HG02678 (cell line): ENCODE data around the gene DAB1.

Source experiments
- ATAC-seq: cut with Tn5 transposase; IDR thresholded peaks from one replicate; pipeline ENCODE4 v1.9.1; 2021; ENCODE audit warnings: mild to moderate bottlenecking, moderate library complexity; ENCODE audit not compliant: unreplicated experiment

DAB1 gene

DNA sequence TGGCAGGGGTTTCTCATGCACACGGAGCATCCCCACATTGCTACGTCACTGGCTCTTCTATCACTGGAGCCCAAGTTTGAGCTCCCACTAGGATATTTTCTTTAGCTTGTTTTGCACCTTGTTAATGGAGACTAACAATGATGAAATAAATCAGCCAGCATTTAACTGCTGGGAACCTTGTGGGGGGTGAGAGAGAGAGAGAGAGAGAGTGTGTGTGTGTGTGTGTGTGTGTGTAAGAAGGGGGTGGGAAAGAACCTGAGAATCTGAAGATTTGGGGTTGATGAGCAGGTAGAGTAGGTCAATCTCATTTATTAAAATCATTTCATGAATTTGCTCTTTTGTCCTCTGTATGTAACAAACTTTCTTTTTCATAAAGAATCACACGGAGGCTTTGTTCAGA, 458.7 kb downstream of the DAB1 start:
- no peak for ATAC-seq

DNA sequence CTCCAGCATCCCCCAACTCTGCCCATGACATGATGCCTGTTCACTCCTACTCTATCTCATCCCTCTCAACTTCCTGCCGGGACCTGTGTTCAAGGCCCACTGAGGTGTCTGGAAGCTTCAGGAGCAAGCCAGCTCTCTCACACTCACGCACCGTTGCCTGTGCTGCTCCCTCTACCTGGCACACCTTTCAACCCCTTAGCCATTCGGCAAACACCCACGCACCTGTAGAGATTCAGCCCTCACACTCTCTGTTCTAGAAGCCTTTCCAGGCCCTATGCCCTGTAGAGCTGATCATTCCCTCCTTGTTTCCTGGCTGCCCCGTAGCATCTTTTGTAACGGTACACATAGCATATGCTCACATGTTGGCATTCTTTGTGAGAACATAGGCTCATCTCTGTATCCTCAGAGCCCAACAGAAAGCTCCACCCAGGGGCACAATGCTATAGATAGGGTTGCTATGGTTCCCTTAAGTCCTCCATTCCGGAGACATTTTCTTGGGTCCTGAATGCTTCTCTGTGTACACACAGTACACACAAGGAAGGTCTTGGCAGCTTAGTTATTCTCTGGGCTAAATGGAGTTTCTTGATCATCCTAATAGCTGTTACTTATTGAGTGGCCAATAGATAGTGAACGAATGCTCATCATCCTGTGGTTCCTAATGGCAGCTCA, 459.4 kb downstream of the DAB1 start:
- ATAC-seq, result no peak

DNA sequence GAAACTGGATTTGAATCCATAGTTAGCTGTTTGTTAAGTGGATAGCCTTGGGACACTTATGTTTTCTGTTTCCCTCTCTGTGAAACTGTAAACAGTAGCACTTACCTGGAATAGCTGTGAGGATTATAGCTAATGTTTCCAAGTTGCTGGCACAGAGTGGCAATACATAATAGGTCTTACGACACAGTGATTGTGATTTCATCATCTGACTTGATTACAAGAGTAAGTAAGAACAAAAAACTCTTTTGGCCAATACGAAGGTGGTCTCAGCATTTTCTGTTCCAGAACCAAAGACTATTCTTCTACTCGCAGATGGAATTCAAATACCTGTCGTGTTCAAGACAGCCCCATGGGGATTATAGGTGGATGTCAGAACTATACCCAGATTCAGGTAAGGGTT, 460.2 kb downstream of the DAB1 start:
- ATAC-seq, result no peak

DNA sequence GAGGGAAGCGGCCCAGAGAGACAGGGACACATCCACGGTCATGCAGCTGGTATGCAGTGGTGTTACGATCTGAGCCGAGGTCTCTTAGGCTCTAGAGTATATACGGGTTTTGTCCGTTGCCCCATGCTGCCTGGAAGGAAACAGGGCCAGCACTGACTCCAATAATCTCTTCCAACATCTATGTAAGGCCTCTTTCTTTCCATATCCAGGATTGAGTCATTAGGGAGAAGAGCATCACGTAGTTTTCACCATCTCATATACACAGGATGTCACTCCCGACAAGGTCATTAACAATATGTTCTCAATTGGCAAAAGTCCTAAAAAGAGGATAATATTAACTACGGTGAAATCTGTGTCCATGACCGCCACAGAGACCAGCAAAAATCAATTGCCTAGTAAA, 462.4 kb downstream of the DAB1 start:
- ATAC-seq, result no peak

DNA sequence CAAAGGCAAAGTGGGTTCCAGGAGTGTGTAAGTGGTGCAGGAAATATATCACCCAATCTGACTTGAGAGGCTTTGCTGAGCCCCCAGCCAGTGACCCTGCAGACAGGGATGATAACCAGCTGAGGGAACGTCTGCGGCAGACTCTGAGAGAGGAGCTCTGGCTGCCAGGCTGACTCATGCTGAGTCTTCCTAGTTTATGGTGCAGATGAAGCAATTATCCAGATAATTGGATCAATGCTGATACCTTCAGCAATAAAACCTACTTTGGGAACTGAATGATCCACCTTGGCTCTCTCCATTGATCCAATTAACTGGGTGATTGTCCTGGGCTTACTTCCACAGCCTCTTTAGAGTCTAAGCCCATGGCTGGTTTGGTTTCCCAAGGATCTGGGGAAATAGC, 465.3 kb downstream of the DAB1 start:
- ATAC-seq, result no peak

DNA sequence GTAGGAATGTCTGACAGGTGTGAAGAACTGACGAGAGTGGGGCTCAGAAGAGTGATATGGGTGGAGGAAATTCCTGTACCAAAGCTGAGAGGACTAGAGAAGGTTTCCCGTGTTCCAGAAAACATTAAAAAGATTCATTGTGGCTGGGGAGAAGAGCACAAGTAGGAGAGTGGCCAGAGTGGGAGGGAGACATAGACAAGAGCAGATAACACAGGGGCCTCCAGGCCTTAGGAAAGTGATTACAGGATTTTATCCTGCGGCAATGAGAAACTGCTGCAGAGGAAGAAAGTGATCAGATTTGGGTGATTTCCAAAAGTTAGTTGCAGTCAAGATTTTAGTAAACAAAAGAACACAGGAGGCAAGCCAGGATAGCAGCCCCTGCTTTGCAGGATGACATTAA, 465.9 kb downstream of the DAB1 start:
- no peak for ATAC-seq

DNA sequence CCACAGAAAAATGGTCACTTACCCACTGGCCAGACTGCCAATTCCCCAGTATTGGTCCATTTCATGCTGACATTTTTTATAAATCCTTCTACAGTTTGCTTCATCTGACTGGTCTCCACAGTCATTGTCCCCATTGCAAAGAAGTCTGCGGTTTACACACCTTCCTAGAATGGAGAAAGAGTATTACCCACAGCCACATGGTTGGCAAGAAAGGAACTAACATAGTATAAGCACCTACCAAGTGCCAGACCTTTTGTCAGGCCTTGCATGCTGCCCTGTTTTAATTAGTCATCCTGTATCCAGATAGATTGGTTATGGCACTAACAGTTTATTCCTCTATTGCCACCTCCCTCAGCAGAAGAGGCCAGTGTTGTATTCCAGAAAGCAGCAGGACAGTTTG, 469.2 kb downstream of the DAB1 start:
- ATAC-seq, result no peak

DNA sequence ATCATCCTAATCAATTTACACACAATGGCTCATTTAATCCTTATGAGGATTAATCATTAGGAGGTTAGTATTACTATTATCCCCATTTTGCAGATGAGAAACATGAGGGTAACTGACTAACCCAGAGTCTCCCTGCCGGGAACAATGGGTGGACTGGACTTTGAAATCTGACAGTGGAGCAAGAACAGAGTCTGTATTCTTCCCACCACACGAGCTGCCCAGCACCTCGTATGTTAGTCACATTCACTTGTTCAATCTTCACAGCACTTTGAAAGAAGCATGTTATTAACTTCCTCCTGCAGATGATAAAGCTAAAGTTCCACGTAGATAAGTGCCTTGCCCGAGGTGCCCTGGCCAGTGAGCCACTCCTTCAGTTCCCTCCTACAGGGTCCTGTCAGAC, 470.5 kb downstream of the DAB1 start:
- ATAC-seq, result no peak

DNA sequence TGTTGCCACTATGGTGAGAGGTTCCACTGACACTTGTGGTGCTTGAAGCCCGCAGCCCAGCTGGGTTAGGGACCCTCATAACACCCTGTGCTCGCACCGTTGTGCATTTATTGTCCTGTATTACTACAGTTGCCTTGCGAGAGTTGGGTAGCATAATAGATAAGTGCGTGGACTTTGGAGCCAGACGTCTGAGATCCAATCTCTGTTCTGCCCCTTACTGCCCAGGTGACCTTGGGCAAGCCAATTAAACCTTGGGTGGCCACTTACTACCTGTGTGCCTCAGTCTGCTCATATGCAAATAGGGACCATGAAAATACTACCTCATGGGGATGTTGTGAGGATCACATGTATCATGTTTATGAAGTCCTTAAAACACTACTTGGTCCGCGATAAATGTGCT, 471.4 kb downstream of the DAB1 start:
- no peak for ATAC-seq

DNA sequence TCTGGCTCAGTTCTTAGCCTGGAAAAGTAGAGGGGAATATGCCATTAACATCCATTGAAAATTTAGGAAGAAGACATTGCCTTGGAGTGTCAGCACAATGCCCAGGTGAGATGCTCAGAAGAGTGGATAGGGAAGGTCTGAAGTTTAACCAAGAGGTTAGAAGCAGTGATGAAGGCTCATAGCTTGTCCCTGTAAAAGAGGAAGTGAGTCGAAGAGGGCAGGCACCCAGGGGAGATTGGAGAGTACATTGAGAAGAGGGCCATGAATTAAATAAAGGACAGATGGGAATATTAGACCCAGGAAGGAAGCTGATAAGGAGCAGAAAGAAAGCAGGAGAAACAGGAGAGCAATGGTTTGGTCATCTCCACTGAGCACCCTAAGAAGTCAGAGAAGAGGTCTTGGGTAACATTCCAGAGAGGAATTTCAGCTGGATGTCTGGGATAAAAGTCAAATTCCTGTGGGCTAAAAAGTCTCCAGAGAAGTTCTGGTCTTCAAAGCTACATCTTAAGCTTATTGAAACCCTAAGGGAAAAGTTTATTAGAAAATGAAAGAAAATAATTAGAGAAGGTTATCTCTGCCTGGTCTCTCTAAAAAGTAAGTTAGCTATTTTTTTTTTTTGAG, 475.3 kb downstream of the DAB1 start:
- ATAC-seq, result no peak
